Breast epithelium (tissue), 3 donors: Measurements from ENCODE around the gene HSDL2.

ENCODE experiments used
- POLR2A ChIP-seq: fragments of 450-650 bp; IDR thresholded peaks from one replicate; pipeline ENCODE4 v1.6.1; 2016; ENCODE audit warnings: antibody characterized with exemption, mild to moderate bottlenecking, moderate library complexity
- POLR2AphosphoS5 ChIP-seq, 3 donors: sonication (generic); formaldehyde crosslinking; IDR thresholded peaks; one replicate each; pipeline ENCODE4 v1.6.1; 2017; ENCODE audit warnings: antibody characterized with exemption in 3 of 3
- TF ChIP-seq, protein P1 (sequence below), 3 donors: fragments of 450-650 bp; IDR thresholded peaks; one replicate each; pipeline ENCODE4 v1.5.1; 2016 to 2017; ENCODE audit warnings: antibody characterized with exemption in 3 of 3, mild to moderate bottlenecking in 3 of 3, moderate library complexity in 3 of 3

DNA sequence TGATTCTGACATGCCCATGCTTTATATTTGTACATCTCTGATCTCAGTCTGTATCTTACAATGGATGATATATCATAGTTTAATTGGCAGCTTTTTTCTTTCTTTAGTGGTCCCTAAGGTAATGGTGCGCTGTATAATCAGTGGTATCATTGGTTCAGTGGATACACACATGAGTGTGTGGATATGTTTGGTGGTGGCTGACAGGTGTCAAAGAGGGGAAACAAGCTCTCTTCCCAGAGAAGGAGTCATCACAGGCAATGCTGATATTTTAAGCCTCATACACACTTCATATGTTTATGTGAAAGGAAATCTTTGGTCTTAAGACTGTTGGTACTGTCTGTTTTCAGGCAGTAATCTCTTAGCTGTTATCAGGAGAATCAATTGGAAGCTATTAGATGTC, 54.6 kb downstream of the HSDL2 start:
- TF ChIP-seq, protein P1, sequence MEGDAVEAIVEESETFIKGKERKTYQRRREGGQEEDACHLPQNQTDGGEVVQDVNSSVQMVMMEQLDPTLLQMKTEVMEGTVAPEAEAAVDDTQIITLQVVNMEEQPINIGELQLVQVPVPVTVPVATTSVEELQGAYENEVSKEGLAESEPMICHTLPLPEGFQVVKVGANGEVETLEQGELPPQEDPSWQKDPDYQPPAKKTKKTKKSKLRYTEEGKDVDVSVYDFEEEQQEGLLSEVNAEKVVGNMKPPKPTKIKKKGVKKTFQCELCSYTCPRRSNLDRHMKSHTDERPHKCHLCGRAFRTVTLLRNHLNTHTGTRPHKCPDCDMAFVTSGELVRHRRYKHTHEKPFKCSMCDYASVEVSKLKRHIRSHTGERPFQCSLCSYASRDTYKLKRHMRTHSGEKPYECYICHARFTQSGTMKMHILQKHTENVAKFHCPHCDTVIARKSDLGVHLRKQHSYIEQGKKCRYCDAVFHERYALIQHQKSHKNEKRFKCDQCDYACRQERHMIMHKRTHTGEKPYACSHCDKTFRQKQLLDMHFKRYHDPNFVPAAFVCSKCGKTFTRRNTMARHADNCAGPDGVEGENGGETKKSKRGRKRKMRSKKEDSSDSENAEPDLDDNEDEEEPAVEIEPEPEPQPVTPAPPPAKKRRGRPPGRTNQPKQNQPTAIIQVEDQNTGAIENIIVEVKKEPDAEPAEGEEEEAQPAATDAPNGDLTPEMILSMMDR (IDR thresholded peaks at IDR 0.05) = no peak
- no peak for TF ChIP-seq POLR2AphosphoS5 (IDR thresholded peaks at IDR 0.05)
- no peak for TF ChIP-seq POLR2A
